Choroid plexus epithelial cell (primary cell): ENCODE measurements around the gene KCNH8.

Experiments
- DNase-seq: peaks from one replicate; pipeline ENCODE4 v3.0.0-alpha.2; 2010; ENCODE audit warnings: low read depth
- H3K4me3 ChIP-seq: 2 replicates; pipeline ENCODE4 v1.5.1; 2011; ENCODE audit warnings: low read depth, mild to moderate bottlenecking, control low read depth, low read length, moderate library complexity
- TF ChIP-seq, protein P1 (sequence below): conservative IDR thresholded peaks from 2 replicates; pipeline ENCODE4 v1.5.1; 2011; ENCODE audit warnings: low read depth, mild to moderate bottlenecking, control low read depth, inconsistent platforms, low read length, moderate library complexity

KCNH8 gene

DNA sequence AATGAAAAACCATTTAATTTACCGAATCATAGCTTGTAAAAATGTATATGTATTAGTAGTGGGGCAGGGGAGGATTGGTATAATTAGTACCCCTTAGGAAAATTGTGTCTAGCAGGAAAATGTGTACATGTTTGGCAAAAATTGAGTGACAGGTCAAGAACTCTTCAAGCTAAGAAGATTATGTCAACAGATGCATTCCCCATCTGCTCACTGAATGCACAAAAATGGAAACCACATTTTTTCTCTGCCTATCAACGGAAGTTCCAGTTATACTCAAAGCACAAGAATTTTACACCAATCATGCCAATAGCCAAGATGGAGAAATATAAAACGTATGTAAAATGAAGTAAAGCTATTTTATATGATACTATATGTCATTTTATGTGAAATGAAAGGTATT is 377.8 kb downstream of the KCNH8 start:
- no peak overlapping the region for H3K4me3 ChIP-seq
- TF ChIP-seq, protein P1, sequence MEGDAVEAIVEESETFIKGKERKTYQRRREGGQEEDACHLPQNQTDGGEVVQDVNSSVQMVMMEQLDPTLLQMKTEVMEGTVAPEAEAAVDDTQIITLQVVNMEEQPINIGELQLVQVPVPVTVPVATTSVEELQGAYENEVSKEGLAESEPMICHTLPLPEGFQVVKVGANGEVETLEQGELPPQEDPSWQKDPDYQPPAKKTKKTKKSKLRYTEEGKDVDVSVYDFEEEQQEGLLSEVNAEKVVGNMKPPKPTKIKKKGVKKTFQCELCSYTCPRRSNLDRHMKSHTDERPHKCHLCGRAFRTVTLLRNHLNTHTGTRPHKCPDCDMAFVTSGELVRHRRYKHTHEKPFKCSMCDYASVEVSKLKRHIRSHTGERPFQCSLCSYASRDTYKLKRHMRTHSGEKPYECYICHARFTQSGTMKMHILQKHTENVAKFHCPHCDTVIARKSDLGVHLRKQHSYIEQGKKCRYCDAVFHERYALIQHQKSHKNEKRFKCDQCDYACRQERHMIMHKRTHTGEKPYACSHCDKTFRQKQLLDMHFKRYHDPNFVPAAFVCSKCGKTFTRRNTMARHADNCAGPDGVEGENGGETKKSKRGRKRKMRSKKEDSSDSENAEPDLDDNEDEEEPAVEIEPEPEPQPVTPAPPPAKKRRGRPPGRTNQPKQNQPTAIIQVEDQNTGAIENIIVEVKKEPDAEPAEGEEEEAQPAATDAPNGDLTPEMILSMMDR = no peak
- DNase-seq = no peak

DNA sequence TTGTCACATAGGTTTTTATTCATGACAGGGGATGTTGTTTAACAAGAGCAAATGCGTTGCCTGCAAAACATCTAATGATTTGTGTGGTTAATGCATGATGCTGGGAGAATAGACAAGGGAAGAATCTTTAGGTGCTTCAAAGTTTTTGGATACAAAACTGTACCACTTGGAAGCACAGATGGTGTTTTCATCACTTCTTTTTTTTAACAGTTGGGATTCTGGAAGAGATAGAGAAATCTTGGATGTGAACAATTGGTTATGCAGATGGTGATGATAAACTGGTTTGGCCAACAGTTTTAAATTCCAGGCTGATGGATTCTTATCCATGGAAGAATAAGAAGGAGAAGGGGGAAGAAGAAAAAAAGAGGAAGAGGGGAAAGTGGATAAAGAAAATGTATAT is 379.4 kb downstream of the KCNH8 start:
- no peak for DNase-seq
- TF ChIP-seq, protein P1 = no peak
- H3K4me3 ChIP-seq = no peak overlapping the region

DNA sequence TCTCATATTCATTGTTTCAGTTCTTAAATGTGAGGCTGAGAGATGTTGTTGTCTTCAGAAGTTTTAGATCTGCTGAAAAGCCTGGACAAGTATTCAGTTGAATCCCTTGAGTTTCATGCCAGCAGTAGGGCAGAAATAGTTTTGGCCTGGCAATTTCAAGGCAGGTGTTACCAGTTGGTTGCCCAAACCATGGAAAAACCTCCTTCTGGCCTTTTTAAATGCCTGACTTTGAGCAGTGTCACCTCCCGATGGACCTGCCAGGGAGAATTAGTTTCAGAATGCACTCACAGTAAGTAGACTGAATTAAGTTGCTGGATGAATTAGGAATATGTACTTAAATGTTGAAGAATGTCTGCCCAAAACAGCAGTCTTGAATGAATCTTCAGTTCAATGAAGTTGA is 383.1 kb downstream of the KCNH8 start:
- TF ChIP-seq, protein P1 = no peak
- H3K4me3 ChIP-seq = no peak overlapping the region
- DNase-seq = no peak

DNA sequence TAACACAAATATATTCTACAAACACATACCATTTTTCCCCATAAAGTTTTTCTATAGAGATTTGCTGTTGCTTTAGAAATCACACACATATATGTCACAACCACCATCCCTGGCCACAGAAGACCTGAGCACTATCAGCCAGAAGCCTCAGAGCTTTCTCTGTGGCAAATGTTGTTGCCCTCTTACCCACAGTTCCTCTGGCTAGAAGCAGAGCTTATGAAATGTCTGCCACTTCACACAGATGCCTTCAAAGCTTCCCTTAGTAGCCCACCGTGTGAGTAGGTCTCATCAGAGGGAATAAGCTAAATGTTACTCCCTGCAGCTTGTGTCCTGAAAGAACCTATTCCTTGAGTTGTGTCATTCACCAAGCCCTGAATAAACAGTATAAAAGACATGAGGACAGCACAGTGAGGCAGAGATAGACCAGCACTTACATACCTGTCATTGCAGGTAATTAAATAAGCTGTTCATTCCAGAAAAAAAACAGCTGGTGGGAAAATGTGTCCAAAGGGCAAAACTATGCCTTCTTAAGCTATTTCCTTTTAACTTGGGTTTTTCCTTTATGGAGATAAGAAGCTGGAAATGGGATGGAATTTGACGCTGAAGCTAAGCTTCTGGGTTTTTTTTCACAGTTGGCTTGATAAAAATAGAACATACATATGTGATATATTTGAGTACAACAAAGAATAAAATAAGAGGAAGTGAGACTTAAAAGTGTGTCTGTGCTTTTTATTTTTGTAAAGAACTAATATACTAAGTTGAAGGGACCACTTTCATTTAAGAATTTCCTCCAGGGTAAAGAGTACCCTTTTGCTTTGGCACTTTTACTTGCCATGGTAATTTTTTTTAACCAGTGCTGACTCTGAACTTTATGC is 391.4 kb downstream of the KCNH8 start:
- DNase-seq = no peak
- H3K4me3 ChIP-seq = no peak overlapping the region
- TF ChIP-seq, protein P1 = no peak

DNA sequence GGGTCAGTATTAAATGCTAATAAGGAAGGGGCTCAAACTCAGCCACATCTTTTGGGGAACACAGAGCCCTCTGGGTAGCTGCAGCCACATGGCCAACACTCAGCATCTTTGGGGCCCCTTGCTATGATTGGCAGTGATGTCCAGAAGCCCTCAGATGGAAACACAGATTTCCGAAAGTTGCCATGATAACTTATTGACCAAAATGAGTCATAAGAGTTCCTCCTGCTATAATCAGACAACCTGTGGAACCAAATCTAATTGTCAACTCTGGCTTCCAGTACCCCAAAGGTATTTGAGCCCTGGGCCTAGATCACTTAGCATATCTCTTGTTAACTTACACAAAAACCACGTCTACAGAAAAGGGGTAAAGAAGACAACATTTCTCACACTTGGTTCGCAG is 392.2 kb downstream of the KCNH8 start:
- TF ChIP-seq, protein P1 = no peak
- no peak overlapping the region for H3K4me3 ChIP-seq
- no peak for DNase-seq

DNA sequence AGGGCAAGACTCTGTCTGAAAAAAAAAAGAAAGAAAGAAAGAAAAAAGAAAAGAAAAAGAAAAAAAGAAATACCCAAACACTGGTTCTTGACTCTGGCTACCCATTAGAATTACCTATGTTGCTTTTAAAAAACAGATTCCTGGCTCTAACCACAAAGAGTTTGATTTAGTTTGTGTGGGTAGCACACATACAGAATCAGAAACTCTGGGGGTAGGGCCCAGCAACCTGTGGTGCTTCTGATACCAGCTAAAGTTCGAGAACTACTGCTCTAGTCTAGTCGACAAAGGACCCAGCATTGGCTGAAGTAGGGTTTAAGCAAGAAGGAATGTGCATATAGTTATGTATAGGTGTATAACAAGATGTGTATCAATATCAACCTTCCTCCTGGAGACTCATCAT is 393.0 kb downstream of the KCNH8 start:
- DNase-seq = no peak
- H3K4me3 ChIP-seq = no peak overlapping the region
- TF ChIP-seq, protein P1 = no peak
